Neural cell (in vitro differentiated cells): ENCODE measurements around the gene CLDN7. TPM values are rescaled to one million over a fixed set of nuclear protein-coding genes. Genes with fewer than 3 reads are reported as not detected.

Source experiments
- H2AFZ ChIP-seq: fragments of 200-600, 300-800 bp; sonication (generic), shearing (Covaris generic); 2 replicates; pipeline ENCODE4 v1.6.0; 2014; ENCODE audit warnings: low read depth, mild to moderate bottlenecking, antibody characterized with exemption, low read length, moderate library complexity
- H3F3A ChIP-seq: fragments of 200-600 bp; shearing (Covaris generic); 2 replicates; pipeline ENCODE4 v1.6.1; 2016; ENCODE audit warnings: mild to moderate bottlenecking, moderate library complexity, mixed read lengths, antibody characterized with exemption, low read length; ENCODE audit not compliant: insufficient read depth, poor library complexity, severe bottlenecking
- H3K27ac ChIP-seq: fragments of 200-600, 300-800 bp; sonication (generic), shearing (Covaris generic); 2 replicates; pipeline ENCODE4 v1.5.1; 2014; ENCODE audit warnings: mild to moderate bottlenecking, low read length, moderate library complexity
- H3K27me3 ChIP-seq: fragments of 300-800, 200-600 bp; sonication (generic), shearing (Covaris generic); 2 replicates; pipeline ENCODE4 v1.6.0; 2014; ENCODE audit warnings: mild to moderate bottlenecking, low read depth, low read length, moderate library complexity; ENCODE audit not compliant: insufficient read depth
- H3K36me3 ChIP-seq: fragments of 300-800, 200-600 bp; sonication (generic), shearing (Covaris generic); 2 replicates; pipeline ENCODE4 v1.5.1; 2014; ENCODE audit warnings: mild to moderate bottlenecking, antibody characterized with exemption, low read length, moderate library complexity; ENCODE audit not compliant: insufficient read depth
- H3K4me2 ChIP-seq: fragments of 300-800, 200-600 bp; sonication (generic), shearing (Covaris generic); 2 replicates; pipeline ENCODE4 v1.6.0; 2014; ENCODE audit warnings: mild to moderate bottlenecking, low read length
- H3K4me3 ChIP-seq: fragments of 300-800, 200-600 bp; sonication (generic), shearing (Covaris generic); 2 replicates; pipeline ENCODE4 v1.5.1; 2014; ENCODE audit warnings: mild to moderate bottlenecking, low read length, moderate library complexity
- H3K79me2 ChIP-seq: fragments of 200-600 bp; shearing (Covaris generic); replicated peaks from 2 replicates; pipeline ENCODE4 v1.6.0; 2014; ENCODE audit warnings: mild to moderate bottlenecking, low read length, moderate library complexity; ENCODE audit not compliant: insufficient read depth
- H3K9ac ChIP-seq: fragments of 300-800, 200-600 bp; sonication (generic), shearing (Covaris generic); 2 replicates; pipeline ENCODE4 v1.6.1; 2016; ENCODE audit warnings: mild to moderate bottlenecking, low read length, mixed read lengths
- H3K9me2 ChIP-seq: fragments of 200-600 bp; shearing (Covaris generic); 2 replicates; pipeline ENCODE4 v1.6.1; 2016; ENCODE audit warnings: mild to moderate bottlenecking, low read length, mixed read lengths; ENCODE audit not compliant: insufficient read depth
- H3K9me3 ChIP-seq: fragments of 200-600, 300-800 bp; sonication (generic), shearing (Covaris generic); 2 replicates; pipeline ENCODE4 v1.6.1; 2016; ENCODE audit warnings: mild to moderate bottlenecking, mixed run types, low read length, moderate library complexity, mixed read lengths
- H4K20me1 ChIP-seq: fragments of 200-600 bp; shearing (Covaris generic); 2 replicates; pipeline ENCODE4 v1.6.1; 2016; ENCODE audit warnings: mild to moderate bottlenecking, mixed run types; ENCODE audit not compliant: insufficient read depth
- EP300 ChIP-seq: fragments of 450-650 bp; conservative IDR thresholded peaks from 2 replicates; pipeline ENCODE4 v1.6.1; 2014; ENCODE audit warnings: antibody characterized with exemption, mild to moderate bottlenecking, moderate library complexity; ENCODE audit not compliant: poor library complexity, severe bottlenecking
- EZH2 ChIP-seq: fragments of 200-600, 300-800 bp; shearing (Covaris generic), sonication (generic); IDR thresholded peaks from 2 replicates; pipeline ENCODE4 v1.6.1; 2014; ENCODE audit warnings: antibody characterized with exemption, low read length, borderline replicate concordance, mild to moderate bottlenecking; ENCODE audit not compliant: insufficient read depth, poor library complexity, severe bottlenecking
- MXI1 ChIP-seq: fragments of 450-650 bp; conservative IDR thresholded peaks from 2 replicates; pipeline ENCODE4 v1.6.1; 2014; ENCODE audit warnings: antibody characterized with exemption, mild to moderate bottlenecking; ENCODE audit not compliant: poor library complexity, severe bottlenecking
- POLR2AphosphoS5 ChIP-seq: IDR thresholded peaks from 2 replicates; pipeline ENCODE4 v1.6.1; 2012
- SMC3 ChIP-seq: fragments of 450-650 bp; conservative IDR thresholded peaks from 2 replicates; pipeline ENCODE4 v1.6.1; 2014; ENCODE audit warnings: antibody characterized with exemption, mild to moderate bottlenecking, moderate library complexity; ENCODE audit not compliant: poor library complexity
- TAF1 ChIP-seq: IDR thresholded peaks from 2 replicates; pipeline ENCODE4 v1.6.1; 2012; ENCODE audit warnings: low read depth
- polyA plus RNA-seq: library from polyadenylated mRNA; depleted of rRNA; stranded (reverse); fragments of >200 nt; gene quantifications from 2 replicates; pipeline ENCODE4 v1.2.3, GENCODE V29; 2014
- TF ChIP-seq, protein P1 (sequence below): fragments of 450-650 bp; IDR thresholded peaks from 2 replicates; pipeline ENCODE4 v1.5.1; 2014; ENCODE audit warnings: antibody characterized with exemption, mild to moderate bottlenecking, moderate library complexity; ENCODE audit not compliant: poor library complexity, severe bottlenecking

The CLDN7 gene
- polyA plus RNA-seq, 1 donor from 2014 or later, result 0.27 TPM

DNA sequence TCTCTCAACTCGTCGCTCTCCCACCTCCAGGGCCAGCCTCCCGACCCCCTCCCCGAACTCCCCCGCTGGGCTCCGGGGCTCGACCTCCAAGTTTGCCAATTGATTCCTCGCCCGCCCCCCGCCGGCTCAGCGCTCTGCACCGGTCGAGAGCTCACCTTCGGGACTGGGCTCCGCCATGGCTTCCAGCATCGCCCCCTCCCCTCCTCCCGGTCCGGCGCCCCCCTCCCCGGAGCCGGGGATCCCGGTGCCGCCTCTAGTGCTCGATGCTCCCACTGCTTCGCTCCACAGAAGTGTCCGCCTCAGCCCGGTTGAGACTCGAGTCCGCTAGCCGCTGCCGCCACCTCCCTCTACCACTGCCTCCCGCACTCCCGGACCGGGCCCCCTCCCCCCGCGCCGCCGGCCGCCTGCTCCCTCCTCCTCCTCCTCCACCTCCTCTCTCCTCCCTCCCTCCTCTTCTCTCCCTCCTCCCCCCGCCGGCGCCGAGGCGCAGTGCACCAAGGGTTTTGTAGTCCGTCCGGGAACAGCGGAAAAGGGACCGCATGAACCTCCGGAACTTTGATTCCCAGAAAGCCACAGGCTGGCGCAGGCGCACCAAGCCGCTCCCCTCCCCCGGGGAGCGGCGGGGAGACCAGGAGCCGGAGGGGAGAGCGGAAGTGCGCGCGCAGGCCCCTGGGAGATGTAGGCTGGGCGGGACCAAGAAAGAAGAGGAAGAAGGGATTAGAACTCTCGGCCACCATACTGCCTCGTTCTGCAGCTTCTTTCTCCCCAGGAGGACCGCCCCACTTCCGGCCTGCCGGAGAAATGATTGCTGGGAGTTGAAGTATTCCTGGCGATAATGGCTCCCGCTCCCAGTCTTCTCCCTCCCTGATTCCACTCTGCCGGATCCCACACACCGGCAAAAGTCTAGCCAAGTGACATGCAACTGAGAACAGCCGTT lies 22.9 kb downstream of the CLDN7 start, which contains the start of gene PHF23:
Gene PHF23, minus strand, starts transcription at position 367 of the 937 bp plus-strand sequence. Its CDS starts 178 bp downstream, at position 189.
- H4K20me1 ChIP-seq, result no peaks in the 10 kb centered on the region
- H3K9ac ChIP-seq, result peak within 1 kb of the TSS; percentile 99
- peaks cover 68% of the 10 kb centered on the region for H3K79me2 ChIP-seq
- H3K36me3 ChIP-seq, result no peaks in the 10 kb centered on the region
- peak within 1 kb of the TSS; percentile 99 for H3K27ac ChIP-seq
- H3F3A ChIP-seq, result peaks cover 3% of the 10 kb centered on the region
- TF ChIP-seq, protein P1, sequence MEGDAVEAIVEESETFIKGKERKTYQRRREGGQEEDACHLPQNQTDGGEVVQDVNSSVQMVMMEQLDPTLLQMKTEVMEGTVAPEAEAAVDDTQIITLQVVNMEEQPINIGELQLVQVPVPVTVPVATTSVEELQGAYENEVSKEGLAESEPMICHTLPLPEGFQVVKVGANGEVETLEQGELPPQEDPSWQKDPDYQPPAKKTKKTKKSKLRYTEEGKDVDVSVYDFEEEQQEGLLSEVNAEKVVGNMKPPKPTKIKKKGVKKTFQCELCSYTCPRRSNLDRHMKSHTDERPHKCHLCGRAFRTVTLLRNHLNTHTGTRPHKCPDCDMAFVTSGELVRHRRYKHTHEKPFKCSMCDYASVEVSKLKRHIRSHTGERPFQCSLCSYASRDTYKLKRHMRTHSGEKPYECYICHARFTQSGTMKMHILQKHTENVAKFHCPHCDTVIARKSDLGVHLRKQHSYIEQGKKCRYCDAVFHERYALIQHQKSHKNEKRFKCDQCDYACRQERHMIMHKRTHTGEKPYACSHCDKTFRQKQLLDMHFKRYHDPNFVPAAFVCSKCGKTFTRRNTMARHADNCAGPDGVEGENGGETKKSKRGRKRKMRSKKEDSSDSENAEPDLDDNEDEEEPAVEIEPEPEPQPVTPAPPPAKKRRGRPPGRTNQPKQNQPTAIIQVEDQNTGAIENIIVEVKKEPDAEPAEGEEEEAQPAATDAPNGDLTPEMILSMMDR, result no peak
- TF ChIP-seq MXI1 (peak; percentile 54), SMC3 (peak; percentile 21), TAF1 (peak; percentile 16), EP300 (peak; percentile 52), EZH2 (no peak), POLR2AphosphoS5 (peak; percentile 81)
- no peaks in the 10 kb centered on the region for H3K9me3 ChIP-seq
- peak within 1 kb of the TSS; percentile 75 for H3K4me3 ChIP-seq
- H3K4me2 ChIP-seq, result peak within 1 kb of the TSS; percentile 99
- no peaks in the 10 kb centered on the region for H3K9me2 ChIP-seq
- no peaks in the 10 kb centered on the region for H3K27me3 ChIP-seq
- H2AFZ ChIP-seq, result peak within 1 kb of the TSS; percentile 47

DNA sequence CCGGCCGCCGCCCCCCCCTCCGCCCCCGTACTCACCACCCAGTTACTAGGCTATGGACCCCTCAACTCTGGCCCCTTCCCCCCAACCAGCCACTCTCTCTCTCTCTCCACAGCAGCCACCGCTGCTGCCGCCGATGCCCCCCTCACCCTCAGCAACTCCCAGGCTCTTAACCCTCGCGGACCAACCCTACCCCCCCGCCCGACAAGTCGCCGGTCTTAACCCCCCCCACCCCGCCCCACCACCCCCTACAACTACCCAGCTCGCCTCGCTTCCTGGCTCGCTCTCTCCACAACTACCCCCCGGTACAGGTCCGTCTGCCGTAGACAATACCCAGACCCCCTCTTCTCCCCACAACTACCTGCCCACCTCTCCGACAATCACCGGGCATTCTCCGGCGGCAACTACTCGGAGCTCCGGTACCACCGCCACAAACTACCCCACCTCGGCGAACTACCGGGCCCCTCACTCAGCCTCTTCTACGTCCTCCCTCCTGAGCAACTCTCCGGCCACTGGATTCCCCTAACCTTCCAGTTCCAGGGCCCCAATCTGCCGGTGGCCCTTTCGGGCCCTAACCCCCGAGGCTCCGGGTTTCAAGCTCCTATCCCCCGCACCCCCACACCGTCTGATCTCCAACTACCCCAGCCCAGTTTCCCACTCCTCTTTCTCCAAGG lies 23.7 kb downstream of the CLDN7 start:
- Histone ChIP-seq H3K27ac (peak overlapping the region; percentile 95), H3K4me3 (peak overlapping the region; percentile 75), H3K9me3 (no peaks in the 10 kb centered on the region), H3K79me2 (peaks cover 72% of the 10 kb centered on the region), H2AFZ (peak overlapping the region; percentile 47), H3K36me3 (no peaks in the 10 kb centered on the region), H3K9ac (peak overlapping the region; percentile 98), H3K4me2 (no peak overlapping the region), H3F3A (peaks cover 3% of the 10 kb centered on the region), H3K27me3 (no peaks in the 10 kb centered on the region), H3K9me2 (no peaks in the 10 kb centered on the region), H4K20me1 (no peaks in the 10 kb centered on the region)
- no peak for TF ChIP-seq POLR2AphosphoS5
- TF ChIP-seq MXI1, result no peak

DNA sequence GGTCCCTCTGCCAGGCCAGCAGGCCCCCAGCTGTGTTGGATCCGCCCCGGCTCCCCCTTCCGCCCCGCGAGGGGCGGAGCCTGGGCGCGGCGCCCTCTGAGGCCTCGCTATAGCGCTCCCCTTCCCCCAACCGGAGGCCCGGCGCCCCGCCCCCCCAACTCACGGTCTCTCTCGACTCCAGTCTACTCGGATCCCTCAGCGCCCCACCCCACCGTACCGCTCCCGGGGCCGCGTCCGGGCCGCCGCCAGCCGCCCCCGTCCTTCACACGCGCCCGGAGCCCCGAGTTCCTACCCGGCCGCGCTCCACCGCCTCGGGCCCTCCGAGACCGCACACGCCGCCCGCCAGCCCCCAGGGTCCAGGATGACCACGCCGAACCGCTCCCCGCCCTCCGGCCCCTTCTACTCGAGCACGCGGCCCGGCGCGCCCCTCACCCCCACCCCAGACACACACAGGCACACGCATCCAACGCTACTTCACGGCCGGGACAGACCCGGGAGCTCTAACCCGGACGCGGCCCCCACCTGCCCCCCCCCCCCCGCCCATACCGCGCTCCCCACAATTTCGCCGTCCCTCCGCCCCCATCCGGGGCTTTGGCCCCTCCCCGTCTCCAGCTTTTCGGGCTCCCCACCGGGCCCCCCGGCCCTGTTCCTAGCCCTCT lies 24.4 kb downstream of the CLDN7 start:
- Histone ChIP-seq H3K79me2 (peaks cover 76% of the 10 kb centered on the region), H3F3A (peaks cover 3% of the 10 kb centered on the region), H3K27ac (peak overlapping the region; percentile 95), H3K4me3 (peak overlapping the region; percentile 75), H3K9me2 (no peaks in the 10 kb centered on the region), H3K9ac (peak overlapping the region; percentile 98), H3K36me3 (no peaks in the 10 kb centered on the region), H3K27me3 (no peaks in the 10 kb centered on the region), H3K4me2 (peak overlapping the region; percentile 82), H4K20me1 (no peaks in the 10 kb centered on the region), H3K9me3 (no peaks in the 10 kb centered on the region), H2AFZ (no peak overlapping the region)
- no peak for TF ChIP-seq TAF1
- peak; percentile 56 for TF ChIP-seq MXI1
